ENCODE results near the gene ESR2.
A peak's percentile ranks its signal among the peaks of the same experiment; 100 is the strongest.

Gene ESR2

GRCh38 chr14:64294672-64295413 lies 672 bp upstream of the ESR2 start:
- DNase-seq, result peak; percentile 83 to 91
- TF ChIP-seq GATA1 (IDR thresholded peaks at IDR 0.05; ENCODE audit: low read depth, low read length) (no peak), POLR2A (IDR thresholded peaks at IDR 0.05; ENCODE audit: low read length) (no peak)

- TF ChIP-seq POLR2A (IDR thresholded peaks at IDR 0.05; ENCODE audit: low read length) (no peak), GATA1 (IDR thresholded peaks at IDR 0.05; ENCODE audit: low read depth, low read length) (no peak)
- DNase-seq, result peak in 1 of 2 experiments; percentile 16
Observed at GRCh38 chr14:64292197-64292596, 2.0 kb downstream of the ESR2 start.

GRCh38 chr14:64289571-64289970 lies 4.6 kb downstream of the ESR2 start:
- DNase-seq, result no peak
- TF ChIP-seq POLR2A (IDR thresholded peaks at IDR 0.05; ENCODE audit: low read length), result no peak
- TF ChIP-seq GATA1 (IDR thresholded peaks at IDR 0.05; ENCODE audit: low read depth, low read length), result no peak

GRCh38 chr14:64281805-64282204 lies 12.4 kb downstream of the ESR2 start:
- DNase-seq, result no peak
- TF ChIP-seq GATA1 (IDR thresholded peaks at IDR 0.05; ENCODE audit: low read depth, low read length) (no peak), POLR2A (IDR thresholded peaks at IDR 0.05; ENCODE audit: low read length) (no peak)

- TF ChIP-seq POLR2A (IDR thresholded peaks at IDR 0.05; ENCODE audit: low read length) (peak; percentile 58), GATA1 (IDR thresholded peaks at IDR 0.05; ENCODE audit: low read depth, low read length) (no peak)
- peak; percentile 88 to 90 for DNase-seq
Observed at GRCh38 chr14:64279704-64280668, 14.2 kb downstream of the ESR2 start.

GRCh38 chr14:64278458-64278857 lies 15.7 kb downstream of the ESR2 start:
- no peak for DNase-seq
- no peak for TF ChIP-seq GATA1 (IDR thresholded peaks at IDR 0.05; ENCODE audit: low read depth, low read length)
- no peak for TF ChIP-seq POLR2A (IDR thresholded peaks at IDR 0.05; ENCODE audit: low read length)

DNA sequence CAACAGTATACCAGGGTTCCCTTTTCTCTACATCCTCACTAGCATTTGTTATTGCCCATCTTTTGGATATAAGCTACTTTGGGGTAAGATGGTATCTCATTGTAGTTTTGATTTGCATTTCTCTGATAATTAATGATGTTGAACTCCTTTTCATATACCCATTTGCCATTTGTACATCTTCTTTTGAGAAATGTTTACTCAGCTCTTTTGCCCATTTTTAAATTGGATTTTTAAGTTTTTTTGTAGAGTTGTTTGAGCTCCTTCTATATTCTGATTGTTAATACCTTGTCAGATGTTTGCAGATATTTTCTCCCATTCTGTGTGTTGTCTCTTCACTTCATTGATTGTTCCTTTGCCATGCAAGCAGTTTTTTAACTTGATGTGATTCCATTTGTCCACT lies 22.2 kb downstream of the ESR2 start:
- no peak for DNase-seq
- TF ChIP-seq GATA1 (IDR thresholded peaks at IDR 0.05; ENCODE audit: low read depth, low read length) (no peak), POLR2A (IDR thresholded peaks at IDR 0.05; ENCODE audit: low read length) (no peak)

GRCh38 chr14:64266239-64266638 lies 27.9 kb downstream of the ESR2 start:
- DNase-seq, result peak; percentile 46 to 75
- TF ChIP-seq GATA1 (IDR thresholded peaks at IDR 0.05; ENCODE audit: low read depth, low read length) (no peak), POLR2A (IDR thresholded peaks at IDR 0.05; ENCODE audit: low read length) (no peak)

- peak in 1 of 2 experiments; percentile 20 for DNase-seq
- TF ChIP-seq POLR2A (IDR thresholded peaks at IDR 0.05; ENCODE audit: low read length) (no peak), GATA1 (IDR thresholded peaks at IDR 0.05; ENCODE audit: low read depth, low read length) (no peak)
Observed at GRCh38 chr14:64265222-64265621, 28.9 kb downstream of the ESR2 start.

- DNase-seq, result no peak
- TF ChIP-seq POLR2A (IDR thresholded peaks at IDR 0.05; ENCODE audit: low read length), result no peak
- TF ChIP-seq GATA1 (IDR thresholded peaks at IDR 0.05; ENCODE audit: low read depth, low read length), result no peak
Observed at GRCh38 chr14:64260418-64260817, 33.8 kb downstream of the ESR2 start.

- no peak for DNase-seq
- no peak for TF ChIP-seq POLR2A (IDR thresholded peaks at IDR 0.05; ENCODE audit: low read length)
- no peak for TF ChIP-seq GATA1 (IDR thresholded peaks at IDR 0.05; ENCODE audit: low read depth, low read length)
Observed at GRCh38 chr14:64255756-64256155, 38.4 kb downstream of the ESR2 start.

DNA sequence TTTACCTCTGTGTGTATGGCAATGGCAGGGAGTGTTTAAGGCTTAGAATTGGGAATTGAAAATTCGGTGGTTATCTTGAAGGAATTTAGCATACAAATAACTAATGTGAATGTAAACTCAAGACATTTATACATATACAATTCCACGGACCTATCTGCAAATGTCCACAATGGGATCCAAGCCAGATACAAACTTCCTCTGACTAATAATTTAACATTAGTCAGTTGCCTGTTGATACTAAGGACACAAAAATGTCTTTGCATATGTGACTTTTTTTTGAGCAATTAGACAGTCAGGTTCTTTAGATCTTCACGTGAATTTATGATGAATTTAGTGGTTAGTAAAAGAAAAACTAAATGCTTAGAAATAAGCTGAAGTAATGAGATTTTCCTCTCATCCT lies 40.5 kb downstream of the ESR2 start:
- TF ChIP-seq GATA1 (IDR thresholded peaks at IDR 0.05; ENCODE audit: low read depth, low read length), result no peak
- no peak for TF ChIP-seq POLR2A (IDR thresholded peaks at IDR 0.05; ENCODE audit: low read length)
- DNase-seq, result no peak

DNA sequence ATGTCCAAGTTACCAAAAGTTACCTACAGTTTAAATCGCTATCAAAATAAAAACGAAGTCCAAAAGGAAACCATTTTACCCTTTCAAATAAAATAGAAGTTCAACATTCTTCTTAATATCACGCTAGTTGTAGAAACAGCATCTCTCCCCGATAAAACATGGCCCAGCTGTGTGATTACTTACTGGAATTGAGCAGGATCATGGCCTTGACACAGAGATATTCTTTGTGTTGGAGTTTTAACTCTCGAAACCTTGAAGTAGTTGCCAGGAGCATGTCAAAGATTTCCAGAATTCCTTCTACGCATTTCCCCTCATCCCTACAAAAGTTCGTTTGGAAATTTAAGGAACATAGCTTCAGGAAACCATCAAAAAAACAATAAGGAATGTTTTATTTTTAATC lies 44.8 kb downstream of the ESR2 start:
- TF ChIP-seq GATA1 (IDR thresholded peaks at IDR 0.05; ENCODE audit: low read depth, low read length), result no peak
- TF ChIP-seq POLR2A (IDR thresholded peaks at IDR 0.05; ENCODE audit: low read length), result no peak
- no peak for DNase-seq

- no peak for TF ChIP-seq GATA1 (IDR thresholded peaks at IDR 0.05; ENCODE audit: low read depth, low read length)
- no peak for TF ChIP-seq POLR2A (IDR thresholded peaks at IDR 0.05; ENCODE audit: low read length)
- DNase-seq, result no peak
Observed at GRCh38 chr14:64248689-64249088, 45.5 kb downstream of the ESR2 start.

All from erythroblast (primary cell).